Upper lobe of right lung (tissue), 1 donor: Measurements from ENCODE around the gene RNF144B. TPM values are rescaled to one million over a fixed set of nuclear protein-coding genes. Genes with fewer than 3 reads are reported as not detected.

Source experiments
- ATAC-seq: fragments of 200-7000 bp; cut with Tn5 transposase; one replicate; pipeline ENCODE4 v1.9.1; 2020; ENCODE audit warnings: mild to moderate bottlenecking, moderate library complexity
- DNase-seq: peaks from one replicate; pipeline ENCODE4 v3.0.0-alpha.2; 2020
- H3K27ac ChIP-seq: fragments of 200-600 bp; one replicate; pipeline ENCODE4 v1.8.0; 2022
- H3K27me3 ChIP-seq: fragments of 200-600 bp; one replicate; pipeline ENCODE4 v1.8.0; 2022; ENCODE audit warnings: mild to moderate bottlenecking
- H3K36me3 ChIP-seq: fragments of 200-600 bp; one replicate; pipeline ENCODE4 v1.8.0; 2022
- H3K4me1 ChIP-seq: fragments of 200-600 bp; one replicate; pipeline ENCODE4 v1.8.0; 2022
- H3K4me3 ChIP-seq: fragments of 200-600 bp; one replicate; pipeline ENCODE4 v1.8.0; 2022; ENCODE audit warnings: mild to moderate bottlenecking
- H3K9me3 ChIP-seq: fragments of 200-600 bp; one replicate; pipeline ENCODE4 v1.8.0; 2022
- CTCF ChIP-seq: fragments of 200-600 bp; IDR thresholded peaks from one replicate; pipeline ENCODE4 v1.8.0; 2022; ENCODE audit warnings: antibody characterized with exemption
- intact Hi-C: fragments of 100-400 bp; cut with DNase I; formaldehyde crosslinking; loops from one replicate; pipeline ENCODE4 v1.11.0; 2022
- total RNA-seq: library from RNA; stranded (reverse); fragmentation: NEBNext Ultra II Directional; extraction: Animal tissue kit (Norgen Biotek cat#: 25700); gene quantifications from one replicate; pipeline ENCODE4 v1.2.1, GENCODE V29; 2021
- donor health status: DM: no; HTN: yes; CAD: no; lungs with severe emphysema.

RNF144B gene
- total RNA-seq, 1 donor from 2014 or later: 82.4 TPM

GRCh38 chr6:18422136-18422535, 35.0 kb downstream of the RNF144B start:
- ATAC-seq (no peak), DNase-seq (no peak)
- Histone ChIP-seq H3K36me3 (no peaks in the 10 kb centered on the region), H3K4me1 (no peaks in the 10 kb centered on the region), H3K27ac (no peak overlapping the region), H3K27me3 (no peaks in the 10 kb centered on the region), H3K9me3 (no peaks in the 10 kb centered on the region), H3K4me3 (no peak overlapping the region)
- intact Hi-C loops: no loop called here
- TF ChIP-seq CTCF: no peak

DNA sequence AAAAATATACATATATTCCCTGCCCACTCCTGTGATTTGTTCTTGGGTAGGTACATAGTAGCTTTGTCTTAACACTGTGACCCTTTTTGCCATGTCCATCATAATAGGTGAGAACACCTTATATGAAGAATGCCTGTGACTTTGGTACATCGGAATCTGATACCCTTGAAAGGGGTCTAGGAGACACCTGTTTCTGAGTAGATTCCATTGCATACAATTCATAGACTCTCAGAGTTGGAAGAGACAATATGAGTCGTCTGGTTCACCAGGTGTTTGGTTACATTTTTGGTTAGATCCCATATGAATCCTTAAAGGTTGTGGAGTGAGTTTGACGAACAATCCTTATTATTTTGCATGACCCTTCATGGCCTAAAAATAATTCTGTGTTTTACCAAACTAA, 36.3 kb downstream of the RNF144B start:
- H3K4me1 ChIP-seq: peaks cover 8% of the 10 kb centered on the region
- no peak overlapping the region for H3K4me3 ChIP-seq
- no peak overlapping the region for H3K27ac ChIP-seq
- no peaks in the 10 kb centered on the region for H3K9me3 ChIP-seq
- DNase-seq (no peak), ATAC-seq (no peak)
- intact Hi-C loops: no loop called here
- H3K27me3 ChIP-seq: no peaks in the 10 kb centered on the region
- TF ChIP-seq CTCF: no peak
- H3K36me3 ChIP-seq: no peaks in the 10 kb centered on the region

DNA sequence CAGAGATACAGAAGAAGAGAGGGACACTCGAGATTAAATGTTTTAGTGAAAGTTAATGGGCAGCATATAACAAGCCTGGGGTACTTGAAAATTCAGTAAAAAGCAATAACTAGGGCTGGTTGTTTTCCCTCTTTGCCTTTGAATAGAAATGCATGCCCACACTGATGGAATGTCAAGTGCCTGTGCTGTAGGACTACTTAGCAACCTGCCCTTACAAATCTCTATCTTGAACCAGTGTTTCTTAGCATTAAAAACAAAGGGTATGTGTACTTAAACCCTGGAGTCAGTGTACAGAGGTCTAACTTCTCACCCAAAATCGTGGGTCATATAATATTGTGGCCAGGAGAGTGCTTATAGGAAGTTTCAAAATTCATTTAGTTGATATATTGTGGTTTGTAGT, 37.1 kb downstream of the RNF144B start:
- intact Hi-C loops: no loop called here
- Histone ChIP-seq H3K4me3 (no peak overlapping the region), H3K36me3 (peaks cover 4% of the 10 kb centered on the region), H3K4me1 (peaks cover 8% of the 10 kb centered on the region), H3K27ac (peak overlapping the region; percentile 14), H3K27me3 (no peaks in the 10 kb centered on the region), H3K9me3 (no peaks in the 10 kb centered on the region)
- TF ChIP-seq CTCF: no peak
- DNase-seq (no peak), ATAC-seq (peak; percentile 79)

DNA sequence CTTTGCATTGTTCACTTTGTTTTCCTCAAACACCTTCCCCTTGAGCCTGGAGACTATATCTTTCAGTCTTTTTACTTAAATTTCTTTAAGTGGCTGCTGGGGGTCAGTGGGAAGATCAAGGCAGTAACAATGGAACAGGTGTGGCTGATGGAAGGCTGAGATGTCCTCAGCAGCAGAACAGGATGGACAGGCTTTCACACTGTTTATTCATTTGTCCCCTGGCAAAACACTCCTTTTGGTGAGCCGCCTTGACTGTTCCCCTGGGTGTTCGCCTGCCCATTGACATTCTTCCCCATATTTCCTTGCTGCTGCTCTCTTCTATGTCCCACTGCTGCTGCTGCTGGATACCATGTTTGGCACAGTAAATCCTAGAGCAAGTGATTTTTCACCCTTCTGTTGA, 38.1 kb downstream of the RNF144B start:
- intact Hi-C loops: no loop called here
- Histone ChIP-seq H3K4me3 (no peak overlapping the region), H3K36me3 (peaks cover 4% of the 10 kb centered on the region), H3K27me3 (no peaks in the 10 kb centered on the region), H3K9me3 (no peaks in the 10 kb centered on the region), H3K4me1 (peaks cover 8% of the 10 kb centered on the region), H3K27ac (no peak overlapping the region)
- ATAC-seq: peak; percentile 41
- TF ChIP-seq CTCF: no peak
- DNase-seq: no peak

DNA sequence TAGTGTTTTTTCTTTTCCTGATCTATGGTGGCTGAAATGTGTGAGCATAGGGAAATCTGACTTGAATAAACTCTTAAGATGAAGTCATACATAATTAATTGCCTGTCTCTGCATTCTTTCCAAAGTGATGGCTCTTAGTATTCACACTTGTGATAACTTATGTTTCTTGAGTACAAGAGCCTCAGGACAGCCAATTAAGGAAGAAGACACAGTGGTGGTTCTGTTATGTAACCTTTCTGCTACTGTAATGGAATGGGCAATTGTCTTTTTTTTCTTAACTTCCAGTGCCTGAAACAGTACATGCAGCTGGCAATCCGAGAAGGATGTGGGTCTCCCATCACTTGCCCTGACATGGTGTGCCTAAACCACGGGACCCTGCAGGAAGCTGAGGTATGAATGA, 40.1 kb downstream of the RNF144B start:
- Histone ChIP-seq H3K4me3 (no peak overlapping the region), H3K4me1 (peaks cover 18% of the 10 kb centered on the region), H3K9me3 (no peaks in the 10 kb centered on the region), H3K27me3 (no peaks in the 10 kb centered on the region), H3K27ac (no peak overlapping the region), H3K36me3 (peaks cover 4% of the 10 kb centered on the region)
- DNase-seq (no peak), ATAC-seq (no peak)
- intact Hi-C loops: no loop called here
- TF ChIP-seq CTCF: no peak

DNA sequence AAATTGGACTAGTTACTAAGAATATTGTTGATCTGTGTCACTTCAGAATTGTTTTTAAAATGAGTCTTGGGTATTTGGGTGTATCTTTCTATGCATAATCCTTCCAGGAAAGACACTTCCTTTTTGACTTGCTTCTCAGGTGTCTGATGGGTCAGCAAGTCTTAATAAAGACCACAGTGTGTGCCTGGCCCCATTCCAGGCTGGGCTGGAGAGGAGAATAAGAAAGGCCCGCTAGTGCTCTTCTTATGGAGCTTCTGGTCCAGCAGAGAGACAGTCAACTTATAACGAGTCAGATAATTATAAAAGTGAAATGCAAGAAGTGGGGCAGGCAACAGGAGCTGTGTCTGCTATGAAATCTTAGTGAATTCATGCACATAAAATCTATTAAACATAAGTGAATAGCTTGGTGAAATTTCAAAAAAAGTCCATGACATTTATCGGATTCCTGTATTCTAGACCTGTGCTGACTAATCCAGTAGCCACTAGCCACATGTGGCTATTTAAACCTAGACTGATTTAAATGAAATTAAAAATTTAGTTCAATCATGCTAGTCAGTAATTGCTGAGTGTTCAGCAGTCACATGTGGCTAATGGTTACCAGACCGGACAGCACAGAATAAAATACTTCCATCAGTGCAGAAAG, 42.6 kb downstream of the RNF144B start:
- intact Hi-C loops: no loop called here
- Histone ChIP-seq H3K4me1 (peaks cover 18% of the 10 kb centered on the region), H3K27ac (no peak overlapping the region)

More for the DNA sequence above, 42.6 kb downstream of the RNF144B start:
- Histone ChIP-seq H3K36me3 (peaks cover 4% of the 10 kb centered on the region), H3K27me3 (no peaks in the 10 kb centered on the region), H3K9me3 (no peaks in the 10 kb centered on the region), H3K4me3 (no peak overlapping the region)
- DNase-seq (no peak), ATAC-seq (no peak)
- no peak for TF ChIP-seq CTCF
